GM12873 (cell line): ENCODE results near the gene KANSL1.

Experiments used
- CTCF ChIP-seq: IDR thresholded peaks from 2 replicates; pipeline ENCODE4 v1.5.1; 2012; ENCODE audit warnings: low read depth, mild to moderate bottlenecking, moderate library complexity, low read length, control low read depth; ENCODE audit not compliant: insufficient read depth; ENCODE audit errors: missing control alignments

KANSL1 gene

GRCh38 chr17:45992175-45992574 lies 201.1 kb downstream of the KANSL1 start:
- TF ChIP-seq CTCF = no peak

- no peak for TF ChIP-seq CTCF
Measured at GRCh38 chr17:45991341-45991740, 201.9 kb downstream of the KANSL1 start.

- no peak for TF ChIP-seq CTCF
Measured at GRCh38 chr17:45990886-45991285, 202.3 kb downstream of the KANSL1 start.

DNA sequence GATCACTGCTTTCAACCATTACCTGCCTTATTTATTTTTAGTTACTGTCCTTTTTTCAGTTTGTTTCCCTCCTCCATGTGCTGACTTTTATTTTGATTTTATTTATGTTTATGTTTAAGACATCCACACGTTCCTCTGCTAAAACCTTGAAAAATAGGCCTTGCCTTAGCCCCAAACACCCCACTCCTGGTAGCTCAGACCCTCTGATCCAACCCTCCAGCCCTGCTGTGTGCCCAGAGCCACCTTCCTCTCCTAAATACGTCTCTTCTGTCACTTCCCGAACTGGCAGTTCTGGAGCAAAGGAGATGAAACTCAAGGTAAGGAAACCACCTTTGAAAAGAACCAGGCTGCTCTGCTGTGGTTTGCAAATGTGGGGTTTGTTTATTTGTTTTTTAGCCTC lies 203.5 kb downstream of the KANSL1 start:
- TF ChIP-seq CTCF = no peak

GRCh38 chr17:45987706-45988105 lies 205.5 kb downstream of the KANSL1 start:
- no peak for TF ChIP-seq CTCF

- TF ChIP-seq CTCF = no peak
Measured at GRCh38 chr17:45986056-45986455, 207.2 kb downstream of the KANSL1 start.

DNA sequence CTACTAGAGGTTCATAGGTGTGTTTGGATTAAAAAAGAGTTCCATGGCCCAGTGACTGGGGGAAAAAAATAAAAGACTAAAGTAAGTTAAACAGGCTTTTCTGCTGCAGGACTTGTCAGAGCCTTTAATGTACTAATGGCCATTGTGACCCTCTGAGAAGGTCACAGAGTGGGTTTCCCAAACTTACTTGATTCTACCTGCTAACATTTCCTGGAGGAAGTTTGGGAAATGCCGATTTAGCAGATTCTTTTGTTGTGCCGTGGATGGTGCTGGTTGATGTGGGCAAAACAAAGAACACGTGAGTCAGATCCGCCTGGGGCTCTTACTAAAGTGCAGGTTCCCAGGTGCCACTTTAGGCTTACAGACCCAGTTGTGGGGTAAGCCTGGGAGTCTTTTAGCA lies 207.8 kb downstream of the KANSL1 start:
- no peak for TF ChIP-seq CTCF

- no peak for TF ChIP-seq CTCF
Measured at GRCh38 chr17:45984368-45984767, 208.9 kb downstream of the KANSL1 start.
